Calu3 (cell line): ENCODE results near the gene XRCC5. TPM values are rescaled to one million over a fixed set of nuclear protein-coding genes. Genes with fewer than 3 reads are reported as not detected.

Experiments used
- BruUV-seq: library from RNA; stranded (reverse); fragments of 400-500 nt; replicated peaks from 2 replicates; lab custom pipeline; 2021; lab: Mats Ljungman, UMichigan
- CTCF ChIA-PET: fragments of 300-600 bp; sonication (Branson Sonifier 250); formaldehyde crosslinking; loops from one replicate; lab custom pipeline; 2022; ENCODE audit warnings: antibody characterized with exemption; lab: Charles Lee
- DNase-seq: peaks from one replicate; pipeline ENCODE4 v3.0.0; 2022
- H3K27ac Mint-ChIP-seq: one replicate; pipeline ENCODE4 v1.8.0; 2022; ENCODE audit warnings: mixed read lengths; ENCODE audit not compliant: unreplicated experiment
- H3K27me3 Mint-ChIP-seq: one replicate; pipeline ENCODE4 v1.8.0; 2022; ENCODE audit warnings: mixed read lengths; ENCODE audit not compliant: unreplicated experiment
- H3K36me3 Mint-ChIP-seq: one replicate; pipeline ENCODE4 v1.8.0; 2022; ENCODE audit warnings: mild to moderate bottlenecking, moderate library complexity, mixed read lengths; ENCODE audit not compliant: insufficient read depth, unreplicated experiment
- H3K4me1 Mint-ChIP-seq: one replicate; pipeline ENCODE4 v1.8.0; 2022; ENCODE audit warnings: mild to moderate bottlenecking, low read depth, mixed read lengths; ENCODE audit not compliant: unreplicated experiment
- H3K4me3 Mint-ChIP-seq: one replicate; pipeline ENCODE4 v1.8.0; 2022; ENCODE audit warnings: mild to moderate bottlenecking, low read depth, moderate library complexity, mixed read lengths; ENCODE audit not compliant: unreplicated experiment
- H3K9me3 Mint-ChIP-seq: one replicate; pipeline ENCODE4 v1.8.0; 2022; ENCODE audit warnings: low read depth, mixed read lengths; ENCODE audit not compliant: unreplicated experiment
- CTCF ChIP-seq: fragments of 200-600 bp; IDR thresholded peaks from one replicate; pipeline ENCODE4 v1.8.0; 2022; ENCODE audit warnings: antibody characterized with exemption; ENCODE audit not compliant: unreplicated experiment
- intact Hi-C: fragments of 100-400 bp; cut with micrococcal nuclease; formaldehyde crosslinking; loops from one replicate; pipeline ENCODE4 v1.10.0; 2022; ENCODE audit not compliant: unreplicated experiment
- total RNA-seq: library from RNA; stranded (reverse); gene quantifications from 2 replicates; pipeline ENCODE4 v1.2.3, GENCODE V29; 2022

XRCC5 gene
- total RNA-seq, 1 experiment from 2014 or later, result 313 TPM

- DNase-seq, result no peak
- CTCF ChIA-PET, result interaction anchor here (0.9 to 1.6 kb wide), 3 partner anchors 21 to 32 kb away, joined by 3 to 4 read pairs (median 3); no protein-coding TSS in a partner anchor
- H3K9me3 Mint-ChIP-seq, result no peaks in the 10 kb centered on the region
- BruUV-seq, result TSS peak; percentile 75
- no peaks in the 10 kb centered on the region for H3K27me3 Mint-ChIP-seq
- H3K36me3 Mint-ChIP-seq, result peaks cover 57% of the 10 kb centered on the region
- TF ChIP-seq CTCF, result no peak
- peak overlapping the region; percentile 39 for H3K27ac Mint-ChIP-seq
- peaks cover 40% of the 10 kb centered on the region for H3K4me1 Mint-ChIP-seq
- intact Hi-C loops, result loop anchor here (2.0 kb wide), 1 partner anchor 23 kb away; no protein-coding TSS in a partner anchor
- H3K4me3 Mint-ChIP-seq, result peak overlapping the region; percentile 93
Measured at GRCh38 chr2:216082117-216082711, 26.9 kb upstream of the XRCC5 start.

- Mint-ChIP-seq H3K27ac (peak overlapping the region; percentile 39), H3K4me1 (peaks cover 40% of the 10 kb centered on the region), H3K36me3 (peaks cover 57% of the 10 kb centered on the region), H3K4me3 (peak overlapping the region; percentile 93), H3K27me3 (no peaks in the 10 kb centered on the region), H3K9me3 (no peaks in the 10 kb centered on the region)
- CTCF ChIA-PET, result interaction anchor here (1.2 to 1.6 kb wide), 2 partner anchors 30 to 31 kb away, joined by 3 to 5 read pairs; no protein-coding TSS in a partner anchor
- no peak for TF ChIP-seq CTCF
- BruUV-seq, result no TSS peak
- DNase-seq, result peak; percentile 61
- intact Hi-C loops, result loop anchor here (2.0 kb wide), 1 partner anchor 24 kb away; no protein-coding TSS in a partner anchor
Measured at GRCh38 chr2:216082805-216083204, 26.3 kb upstream of the XRCC5 start.

- H3K27me3 Mint-ChIP-seq, result no peaks in the 10 kb centered on the region
- CTCF ChIA-PET, result interaction anchor here (0.5 to 1.6 kb wide), 7 partner anchors 21 to 209 kb away, joined by 3 to 5 read pairs (median 4); partner anchors contain the start of gene XRCC5
- H3K4me3 Mint-ChIP-seq, result peak overlapping the region; percentile 93
- peaks cover 57% of the 10 kb centered on the region for H3K36me3 Mint-ChIP-seq
- intact Hi-C loops, result loop anchor here (2.0 kb wide), 1 partner anchor 25 kb away; no protein-coding TSS in a partner anchor
- peak overlapping the region; percentile 39 for H3K27ac Mint-ChIP-seq
- DNase-seq, result peak; percentile 61
- BruUV-seq, result no TSS peak
- TF ChIP-seq CTCF, result no peak
- H3K9me3 Mint-ChIP-seq, result no peaks in the 10 kb centered on the region
- H3K4me1 Mint-ChIP-seq, result peaks cover 42% of the 10 kb centered on the region
Measured at GRCh38 chr2:216083464-216084281, 25.5 kb upstream of the XRCC5 start.

DNA sequence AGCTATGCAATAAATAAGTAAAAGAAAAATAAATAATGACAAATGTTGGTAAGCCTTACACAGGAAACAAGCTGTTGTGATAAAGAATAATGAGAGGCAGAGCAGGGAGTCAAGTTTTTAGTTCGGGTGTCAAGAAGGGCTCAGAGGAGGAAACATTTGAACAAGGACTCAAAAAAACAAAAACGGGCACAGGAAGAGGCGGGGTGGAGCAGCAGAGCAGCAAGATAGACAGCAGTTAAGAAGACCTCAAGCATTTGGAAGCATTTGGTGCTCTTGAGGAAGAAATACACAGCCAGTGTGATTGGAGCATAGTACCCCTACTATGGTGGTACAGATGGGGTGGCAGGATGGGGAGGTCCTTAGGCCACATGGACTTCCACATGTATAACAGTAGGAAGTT, 24.6 kb upstream of the XRCC5 start:
- no TSS peak for BruUV-seq
- Mint-ChIP-seq H3K36me3 (peaks cover 53% of the 10 kb centered on the region), H3K9me3 (no peaks in the 10 kb centered on the region), H3K4me1 (peaks cover 48% of the 10 kb centered on the region), H3K27me3 (no peaks in the 10 kb centered on the region), H3K27ac (peak overlapping the region; percentile 39), H3K4me3 (peak overlapping the region; percentile 93)
- TF ChIP-seq CTCF, result no peak
- no peak for DNase-seq
- CTCF ChIA-PET, result interaction anchor here (0.6 to 1.0 kb wide), 3 partner anchors 23 to 27 kb away, joined by 3 to 7 read pairs (median 4); partner anchors contain the start of gene XRCC5
- intact Hi-C loops, result no loop called here
